IMR-90 (cell line): ENCODE data around the gene MBOAT1. TPM values are rescaled to one million over a fixed set of nuclear protein-coding genes. Genes with fewer than 3 reads are reported as not detected.

ENCODE experiments used
- ATAC-seq: fragments of 200-7000 bp; cut with Tn5 transposase; 2 replicates; pipeline ENCODE4 v1.9.1; 2020; ENCODE audit warnings: low read depth, mild to moderate bottlenecking, moderate library complexity
- BruUV-seq: library from RNA; stranded (reverse); fragments of 400-500 nt; replicated peaks from 2 replicates; lab custom pipeline; 2021; lab: Mats Ljungman, UMichigan
- CTCF ChIA-PET: fragments of 300-600 bp; formaldehyde crosslinking; extraction: SDS; loops from one replicate; lab custom pipeline; 2021; ENCODE audit warnings: antibody characterized with exemption; lab: Yijun Ruan, JAX
- POLR2A ChIA-PET: fragments of 300-600 bp; sonication (Branson Sonifier 250); formaldehyde crosslinking; loops from one replicate; lab custom pipeline; 2022; ENCODE audit warnings: antibody characterized with exemption; ENCODE audit not compliant: unreplicated experiment; lab: Charles Lee
- DNase-seq: peaks from one replicate; pipeline ENCODE4 v3.0.0; 2013
- H2AFZ ChIP-seq: replicated peaks from 2 replicates; pipeline ENCODE3; 2013; ENCODE audit warnings: low read length, mild to moderate bottlenecking; ENCODE audit not compliant: poor library complexity
- H2AK5ac ChIP-seq: 2 replicates; pipeline ENCODE4 v1.6.1; 2013; ENCODE audit warnings: low read depth, low read length, inconsistent platforms
- H2AK9ac ChIP-seq: replicated peaks from 2 replicates; pipeline ENCODE3; 2013; ENCODE audit warnings: mild to moderate bottlenecking, low read depth, low read length, moderate library complexity; ENCODE audit not compliant: poor library complexity
- H2BK120ac ChIP-seq: 2 replicates; pipeline ENCODE4 v1.6.1; 2013; ENCODE audit warnings: low read depth, low read length, inconsistent platforms
- H2BK15ac ChIP-seq: 3 replicates; pipeline ENCODE4 v1.6.1; 2013; ENCODE audit warnings: low read depth, low read length, inconsistent platforms
- H2BK20ac ChIP-seq: 2 replicates; pipeline ENCODE4 v1.6.1; 2013; ENCODE audit warnings: low read depth, mild to moderate bottlenecking, inconsistent platforms, low read length, moderate library complexity
- H2BK5ac ChIP-seq: 2 replicates; pipeline ENCODE4 v1.6.1; 2013; ENCODE audit warnings: mild to moderate bottlenecking, low read depth, low read length, inconsistent platforms; ENCODE audit not compliant: poor library complexity, severe bottlenecking
- H3K14ac ChIP-seq: replicated peaks from 2 replicates; pipeline ENCODE4 v1.6.1; 2013; ENCODE audit warnings: low read depth, low read length, inconsistent platforms
- H3K18ac ChIP-seq: 2 replicates; pipeline ENCODE4 v1.6.1; 2013; ENCODE audit warnings: low read depth, low read length, control low read depth
- H3K23ac ChIP-seq: 2 replicates; pipeline ENCODE4 v1.6.1; 2013; ENCODE audit warnings: low read depth, low read length, inconsistent platforms
- H3K27ac ChIP-seq: 2 replicates; pipeline ENCODE4 v1.5.1; 2013; ENCODE audit warnings: mild to moderate bottlenecking, control low read depth, low read length; ENCODE audit not compliant: insufficient read depth
- H3K27me3 ChIP-seq: 2 replicates; pipeline ENCODE4 v1.6.1; 2013; ENCODE audit warnings: low read length; ENCODE audit not compliant: control insufficient read depth, insufficient read depth
- H3K36me3 ChIP-seq: 2 replicates; pipeline ENCODE4 v1.6.1; 2013; ENCODE audit warnings: low read length, mixed read lengths; ENCODE audit not compliant: control insufficient read depth, insufficient read depth
- H3K4ac ChIP-seq: 2 replicates; pipeline ENCODE4 v1.6.1; 2013; ENCODE audit warnings: low read depth, low read length, inconsistent platforms
- H3K4me1 ChIP-seq: 2 replicates; pipeline ENCODE4 v1.6.1; 2013; ENCODE audit warnings: low read length, mixed read lengths; ENCODE audit not compliant: control insufficient read depth, insufficient read depth
- H3K4me2 ChIP-seq: 2 replicates; pipeline ENCODE4 v1.6.1; 2013; ENCODE audit warnings: low read depth, mild to moderate bottlenecking, control low read depth, low read length, moderate library complexity
- H3K4me3 ChIP-seq: 2 replicates; pipeline ENCODE4 v1.5.1; 2013; ENCODE audit warnings: low read depth, mild to moderate bottlenecking, control low read depth, low read length, moderate library complexity; ENCODE audit not compliant: insufficient read depth
- H3K56ac ChIP-seq: 2 replicates; pipeline ENCODE4 v1.6.1; 2013; ENCODE audit warnings: low read length, inconsistent platforms; ENCODE audit not compliant: insufficient read depth; ENCODE audit errors: extremely low read depth
- H3K79me1 ChIP-seq, 2 experiments: 2 replicates each; pipeline ENCODE4 v1.6.1; 2013; ENCODE audit warnings: low read length in 2 of 2, inconsistent platforms in 1 of 2, low read depth in 1 of 2
- H3K9ac ChIP-seq: 2 replicates; pipeline ENCODE4 v1.6.1; 2013; ENCODE audit warnings: low read depth, low read length, control low read depth
- H3K9me1 ChIP-seq: 2 replicates; pipeline ENCODE4 v1.6.1; 2013; ENCODE audit warnings: low read length, inconsistent platforms; ENCODE audit not compliant: insufficient read depth
- H3K9me3 ChIP-seq: 2 replicates; pipeline ENCODE4 v1.6.1; 2013; ENCODE audit warnings: low read length; ENCODE audit not compliant: control insufficient read depth, insufficient read depth
- H4K20me1 ChIP-seq: 2 replicates; pipeline ENCODE4 v1.6.1; 2013; ENCODE audit warnings: low read length, inconsistent platforms; ENCODE audit not compliant: insufficient read depth
- H4K5ac ChIP-seq: 2 replicates; pipeline ENCODE4 v1.6.1; 2013; ENCODE audit warnings: mild to moderate bottlenecking, low read depth, low read length, control low read depth
- H4K8ac ChIP-seq, 2 experiments: 2 replicates each; pipeline ENCODE4 v1.6.1; 2013; ENCODE audit warnings: low read depth in 2 of 2, low read length in 2 of 2, control low read depth in 1 of 2, inconsistent platforms in 1 of 2
- H4K91ac ChIP-seq: 2 replicates; pipeline ENCODE4 v1.6.1; 2013; ENCODE audit warnings: low read depth, low read length, inconsistent platforms; ENCODE audit not compliant: insufficient read depth
- BHLHE40 ChIP-seq: fragments of 150-350 bp; IDR thresholded peaks from 2 replicates; pipeline ENCODE4 v1.6.1; 2016; ENCODE audit warnings: mild to moderate bottlenecking, low read depth, low read length
- CEBPB ChIP-seq: IDR thresholded peaks from 2 replicates; pipeline ENCODE4 v1.6.1; 2012; ENCODE audit warnings: low read depth, low read length, improper control_type of control experiment
- CHD1 ChIP-seq: IDR thresholded peaks from 2 replicates; pipeline ENCODE4 v1.6.1; 2012; ENCODE audit warnings: low read depth, low read length, improper control_type of control experiment
- CTCF ChIP-seq: conservative IDR thresholded peaks from 2 replicates; pipeline ENCODE4 v1.5.1; 2012; ENCODE audit warnings: mild to moderate bottlenecking, low read depth, low read length, improper control_type of control experiment
- FOS ChIP-seq: fragments of 150-350 bp; IDR thresholded peaks from 2 replicates; pipeline ENCODE4 v1.6.1; 2016; ENCODE audit warnings: low read depth, low read length
- MAFK ChIP-seq: IDR thresholded peaks from 2 replicates; pipeline ENCODE4 v1.6.1; 2012; ENCODE audit warnings: low read depth, low read length, improper control_type of control experiment
- MAZ ChIP-seq: IDR thresholded peaks from 2 replicates; pipeline ENCODE4 v1.6.1; 2012; ENCODE audit warnings: low read depth, mild to moderate bottlenecking, low read length, improper control_type of control experiment, moderate library complexity, borderline replicate concordance
- MXI1 ChIP-seq: IDR thresholded peaks from 2 replicates; pipeline ENCODE4 v1.6.1; 2012; ENCODE audit warnings: low read depth, mild to moderate bottlenecking, low read length, moderate library complexity, borderline replicate concordance
- NFE2L2 ChIP-seq: fragments of 150-350 bp; IDR thresholded peaks from 2 replicates; pipeline ENCODE4 v1.6.1; 2016; ENCODE audit warnings: low read depth, mild to moderate bottlenecking, low read length
- POLR2A ChIP-seq: IDR thresholded peaks from 2 replicates; pipeline ENCODE4 v1.6.1; 2012; ENCODE audit warnings: mild to moderate bottlenecking, low read depth, low read length
- RAD21 ChIP-seq: IDR thresholded peaks from 2 replicates; pipeline ENCODE4 v1.6.1; 2012; ENCODE audit warnings: low read length, improper control_type of control experiment
- RCOR1 ChIP-seq: IDR thresholded peaks from 2 replicates; pipeline ENCODE4 v1.6.1; 2012; ENCODE audit warnings: mild to moderate bottlenecking, low read length, improper control_type of control experiment; ENCODE audit not compliant: insufficient replicate concordance
- RFX5 ChIP-seq: IDR thresholded peaks from 2 replicates; pipeline ENCODE4 v1.8.0; 2012; ENCODE audit warnings: low read depth, mild to moderate bottlenecking, low read length, moderate library complexity
- SMC3 ChIP-seq: fragments of 150-350 bp; IDR thresholded peaks from 2 replicates; pipeline ENCODE4 v1.6.1; 2016; ENCODE audit warnings: low read depth, mild to moderate bottlenecking, antibody characterized with exemption, low read length, moderate library complexity
- WGBS, 2 experiments: methylation state at CpG; one replicate each; pipeline versions ENCODE4 v1.1.5 to v1.1.7; 2013; ENCODE audit warnings: missing lambda C conversion rate in 2 of 2; ENCODE audit not compliant: insufficient read length in 1 of 2; ENCODE audit errors: extremely low coverage in 2 of 2; 5-methylcytosine and 5-hydroxymethylcytosine counted together
- dilution Hi-C: fragments of 300-500 bp; cut with HindIII; formaldehyde crosslinking; loops from one replicate; pipeline ENCODE4 v1.14.3; 2018; ENCODE audit warnings: low sequenced_read_pairs; ENCODE audit not compliant: unreplicated experiment
- in situ Hi-C: fragments of 300-500 bp; cut with MboI; formaldehyde crosslinking; loops from 3 replicates; pipeline ENCODE4 v1.14.3; 2019; ENCODE audit warnings: low sequenced_read_pairs, inconsistent platforms, mixed read lengths
- intact Hi-C: fragments of 100-400 bp; cut with micrococcal nuclease; formaldehyde crosslinking; loops from 2 replicates; pipeline ENCODE4 v1.10.0; 2022
- polyA plus RNA-seq, 3 experiments: library from polyadenylated mRNA; depleted of rRNA; stranded (reverse); fragments of >200 nt; gene quantifications; 2 replicates each; pipeline ENCODE4 v1.2.3, GENCODE V29; 2012; ENCODE audit warnings: low replicate concordance in 1 of 3
- total RNA-seq: library from RNA; depleted of rRNA; stranded (reverse); fragments of >200 nt; gene quantifications from 2 replicates; pipeline ENCODE4 v1.2.3, GENCODE V29; 2012
- TF ChIP-seq, protein P1 (sequence below): fragments of 150-350 bp; IDR thresholded peaks from 2 replicates; pipeline ENCODE4 v1.6.1; 2017; ENCODE audit warnings: mild to moderate bottlenecking, antibody characterized with exemption, low read length, low read depth
- TF ChIP-seq, protein P2 (sequence below): fragments of 150-350 bp; IDR thresholded peaks from 2 replicates; pipeline ENCODE4 v1.6.1; 2016; ENCODE audit warnings: low read depth, mild to moderate bottlenecking, low read length, moderate library complexity, borderline replicate concordance

The MBOAT1 gene
- total and polyA plus RNA-seq, 2 of the 4 experiments (the other 2 are of a cell fraction): 1.6 to 4.7 TPM

GRCh38 chr6:20229881-20230280 lies 17.6 kb upstream of the MBOAT1 start:
- no peak overlapping the region for H3K4me3 ChIP-seq
- no peaks in the 10 kb centered on the region for H3K36me3 ChIP-seq
- no peaks in the 10 kb centered on the region for H3K9me3 ChIP-seq
- intact Hi-C loops: no loop called here
- no peak overlapping the region for H2BK120ac ChIP-seq
- TF ChIP-seq BHLHE40: no peak
- TF ChIP-seq MAZ: no peak
- TF ChIP-seq RAD21: no peak
- TF ChIP-seq, protein P1, sequence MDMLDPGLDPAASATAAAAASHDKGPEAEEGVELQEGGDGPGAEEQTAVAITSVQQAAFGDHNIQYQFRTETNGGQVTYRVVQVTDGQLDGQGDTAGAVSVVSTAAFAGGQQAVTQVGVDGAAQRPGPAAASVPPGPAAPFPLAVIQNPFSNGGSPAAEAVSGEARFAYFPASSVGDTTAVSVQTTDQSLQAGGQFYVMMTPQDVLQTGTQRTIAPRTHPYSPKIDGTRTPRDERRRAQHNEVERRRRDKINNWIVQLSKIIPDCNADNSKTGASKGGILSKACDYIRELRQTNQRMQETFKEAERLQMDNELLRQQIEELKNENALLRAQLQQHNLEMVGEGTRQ: no peak
- TF ChIP-seq POLR2A: no peak
- TF ChIP-seq MAFK: no peak
- TF ChIP-seq, protein P2, sequence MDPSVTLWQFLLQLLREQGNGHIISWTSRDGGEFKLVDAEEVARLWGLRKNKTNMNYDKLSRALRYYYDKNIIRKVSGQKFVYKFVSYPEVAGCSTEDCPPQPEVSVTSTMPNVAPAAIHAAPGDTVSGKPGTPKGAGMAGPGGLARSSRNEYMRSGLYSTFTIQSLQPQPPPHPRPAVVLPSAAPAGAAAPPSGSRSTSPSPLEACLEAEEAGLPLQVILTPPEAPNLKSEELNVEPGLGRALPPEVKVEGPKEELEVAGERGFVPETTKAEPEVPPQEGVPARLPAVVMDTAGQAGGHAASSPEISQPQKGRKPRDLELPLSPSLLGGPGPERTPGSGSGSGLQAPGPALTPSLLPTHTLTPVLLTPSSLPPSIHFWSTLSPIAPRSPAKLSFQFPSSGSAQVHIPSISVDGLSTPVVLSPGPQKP: no peak
- TF ChIP-seq CTCF: no peak
- no peak for TF ChIP-seq RCOR1
- TF ChIP-seq RFX5: no peak
- no peak for TF ChIP-seq MXI1
- no peak for TF ChIP-seq NFE2L2
- no peak for TF ChIP-seq FOS
- no peak for TF ChIP-seq SMC3
- TF ChIP-seq CEBPB: no peak
- TF ChIP-seq CHD1: no peak
- no peak overlapping the region for H2AK5ac ChIP-seq
- H3K9ac ChIP-seq: no peak overlapping the region
- no peak overlapping the region for H2BK5ac ChIP-seq
- no peaks in the 10 kb centered on the region for H3K4me1 ChIP-seq
- H3K56ac ChIP-seq: no peak overlapping the region
- H4K8ac ChIP-seq: no peak overlapping the region
- ChIA-PET POLR2A (no interaction called here), CTCF (no interaction called here)
- ATAC-seq: no peak
- no peaks in the 10 kb centered on the region for H3K79me1 ChIP-seq
- no peak overlapping the region for H3K14ac ChIP-seq
- no peak overlapping the region for H2BK20ac ChIP-seq
- no peak overlapping the region for H2BK15ac ChIP-seq
- no peak overlapping the region for H4K91ac ChIP-seq
- H3K27me3 ChIP-seq: no peaks in the 10 kb centered on the region; the same call in 1 of the 2 replicates
- no peak overlapping the region for H3K18ac ChIP-seq
- H3K27ac ChIP-seq: no peak overlapping the region
- no peaks in the 10 kb centered on the region for H4K20me1 ChIP-seq
- H3K4me2 ChIP-seq: no peak overlapping the region
- no peak overlapping the region for H2AFZ ChIP-seq
- DNase-seq: no peak
- H4K5ac ChIP-seq: no peak overlapping the region
- no peak overlapping the region for H2AK9ac ChIP-seq
- dilution Hi-C loops: no loop called here
- WGBS, 2 experiments: no CpG with 5 or more reads among the region's 4 CpGs
- no peak overlapping the region for H3K4ac ChIP-seq
- H3K23ac ChIP-seq: no peak overlapping the region
- no peaks in the 10 kb centered on the region for H3K9me1 ChIP-seq
- in situ Hi-C loops: no loop called here
- no TSS peak for BruUV-seq
